Astrocyte (in vitro differentiated cells and primary cell): ENCODE data around the gene GHRH. TPM values are rescaled to one million over a fixed set of nuclear protein-coding genes. Genes with fewer than 3 reads are reported as not detected.

Source experiments
- DNase-seq: peaks from one replicate; pipeline ENCODE4 v3.0.0-alpha.2; 2010; ENCODE audit warnings: low read depth
- FAIRE-seq: peaks from 2 replicates; lab custom pipeline; 2011; peaks lifted over from hg19 to GRCh38; lab: Jason Lieb, UNC
- H2AFZ ChIP-seq: 2 replicates; pipeline ENCODE4 v1.6.0; 2012; ENCODE audit warnings: low read depth, low read length, inconsistent platforms
- H3K27ac ChIP-seq: 2 replicates; pipeline ENCODE4 v1.5.1; 2011; ENCODE audit warnings: low read depth, low read length, inconsistent platforms
- H3K27me3 ChIP-seq: 2 replicates; pipeline ENCODE4 v1.6.0; 2011; ENCODE audit warnings: low read length, inconsistent platforms; ENCODE audit not compliant: insufficient read depth
- H3K36me3 ChIP-seq: 2 replicates; pipeline ENCODE4 v1.5.1; 2011; ENCODE audit warnings: low read length, inconsistent platforms; ENCODE audit not compliant: insufficient read depth
- H3K4me1 ChIP-seq: 2 replicates; pipeline ENCODE4 v1.5.1; 2011; ENCODE audit warnings: low read length, inconsistent platforms; ENCODE audit not compliant: insufficient read depth
- H3K4me2 ChIP-seq: 2 replicates; pipeline ENCODE4 v1.6.0; 2012; ENCODE audit warnings: low read length, inconsistent platforms
- H3K4me3 ChIP-seq: 2 replicates; pipeline ENCODE4 v1.5.1; 2011; ENCODE audit warnings: low read depth, mild to moderate bottlenecking, low read length, inconsistent platforms; ENCODE audit not compliant: insufficient read depth
- H3K79me2 ChIP-seq: 2 replicates; pipeline ENCODE4 v1.6.0; 2012; ENCODE audit warnings: mild to moderate bottlenecking, low read length, inconsistent platforms; ENCODE audit not compliant: insufficient read depth
- H3K9ac ChIP-seq: 2 replicates; pipeline ENCODE4 v1.6.0; 2012; ENCODE audit warnings: mild to moderate bottlenecking, low read length, inconsistent platforms
- H3K9me3 ChIP-seq: 2 replicates; pipeline ENCODE4 v1.5.1; 2012; ENCODE audit warnings: low read depth, mild to moderate bottlenecking, low read length, inconsistent platforms; ENCODE audit not compliant: insufficient read depth
- H4K20me1 ChIP-seq: 2 replicates; pipeline ENCODE4 v1.6.0; 2012; ENCODE audit warnings: low read length, inconsistent platforms; ENCODE audit not compliant: insufficient read depth
- H3K27ac Mint-ChIP-seq: one replicate; pipeline ENCODE4 v1.8.0; 2021; ENCODE audit warnings: mild to moderate bottlenecking, mixed read lengths; ENCODE audit not compliant: unreplicated experiment
- H3K27me3 Mint-ChIP-seq: one replicate; pipeline ENCODE4 v1.8.0; 2021; ENCODE audit warnings: low read depth, mixed read lengths; ENCODE audit not compliant: unreplicated experiment
- H3K36me3 Mint-ChIP-seq: one replicate; pipeline ENCODE4 v1.8.0; 2021; ENCODE audit warnings: low read depth, mixed read lengths; ENCODE audit not compliant: unreplicated experiment
- H3K4me1 Mint-ChIP-seq: one replicate; pipeline ENCODE4 v1.8.0; 2021; ENCODE audit warnings: low read depth, mixed read lengths; ENCODE audit not compliant: unreplicated experiment
- H3K4me3 Mint-ChIP-seq: one replicate; pipeline ENCODE4 v1.8.0; 2021; ENCODE audit warnings: mild to moderate bottlenecking, moderate library complexity, mixed read lengths; ENCODE audit not compliant: unreplicated experiment
- H3K9me3 Mint-ChIP-seq: one replicate; pipeline ENCODE4 v1.8.0; 2021; ENCODE audit warnings: mild to moderate bottlenecking, mixed read lengths; ENCODE audit not compliant: unreplicated experiment
- CTCF ChIP-seq: IDR thresholded peaks from 2 replicates; pipeline ENCODE4 v1.5.1; 2011; ENCODE audit warnings: low read depth, mild to moderate bottlenecking, inconsistent platforms, low read length, moderate library complexity; ENCODE audit not compliant: insufficient read depth
- EZH2 ChIP-seq: IDR thresholded peaks from 2 replicates; pipeline ENCODE4 v1.6.1; 2012; ENCODE audit warnings: mild to moderate bottlenecking, low read length, inconsistent platforms; ENCODE audit not compliant: insufficient read depth
- total RNA-seq: library from RNA; stranded (reverse); gene quantifications from 2 replicates; pipeline ENCODE4 v1.2.1, GENCODE V29; 2021

GHRH gene
- total RNA-seq, 1 donor from 2014 or later, result not detected

GRCh38 chr20:37202267-37202943 is 59.2 kb downstream of the GHRH start:
- Mint-ChIP-seq H3K36me3 (peaks cover 25% of the 10 kb centered on the region), H3K27ac (peak overlapping the region; percentile 91), H3K4me1 (peaks cover 27% of the 10 kb centered on the region), H3K27me3 (no peaks in the 10 kb centered on the region), H3K9me3 (no peaks in the 10 kb centered on the region), H3K4me3 (no peak overlapping the region)
- H3K9me3 ChIP-seq, result no peaks in the 10 kb centered on the region
- H3K4me3 ChIP-seq, result peak overlapping the region; percentile 20
- peak; percentile 97 for DNase-seq
- H3K36me3 ChIP-seq, result peaks cover 53% of the 10 kb centered on the region
- H3K9ac ChIP-seq, result peak overlapping the region; percentile 75
- FAIRE-seq, result peak; percentile 92
- H4K20me1 ChIP-seq, result peaks cover 69% of the 10 kb centered on the region
- TF ChIP-seq CTCF (peak; percentile 98), EZH2 (no peak)
- peak overlapping the region; percentile 91 for H3K27ac ChIP-seq
- no peak overlapping the region for H2AFZ ChIP-seq
- H3K4me2 ChIP-seq, result peak overlapping the region; percentile 79
- peaks cover 46% of the 10 kb centered on the region for H3K79me2 ChIP-seq
- no peaks in the 10 kb centered on the region for H3K27me3 ChIP-seq
- peaks cover 15% of the 10 kb centered on the region for H3K4me1 ChIP-seq

GRCh38 chr20:37201827-37202162 is 59.8 kb downstream of the GHRH start:
- Histone ChIP-seq H3K4me3 (peak overlapping the region; percentile 20), H3K4me1 (peaks cover 15% of the 10 kb centered on the region), H3K9me3 (no peaks in the 10 kb centered on the region), H3K9ac (peak overlapping the region; percentile 75), H3K79me2 (peaks cover 53% of the 10 kb centered on the region), H4K20me1 (peaks cover 75% of the 10 kb centered on the region), H2AFZ (no peak overlapping the region), H3K4me2 (peak overlapping the region; percentile 79), H3K27ac (peak overlapping the region; percentile 91), H3K27me3 (no peaks in the 10 kb centered on the region), H3K36me3 (peaks cover 47% of the 10 kb centered on the region)
- H3K9me3 Mint-ChIP-seq, result no peaks in the 10 kb centered on the region
- no peak for TF ChIP-seq EZH2
- H3K27ac Mint-ChIP-seq, result peak overlapping the region; percentile 86
- no peaks in the 10 kb centered on the region for H3K27me3 Mint-ChIP-seq
- peak overlapping the region; percentile 55 for H3K4me3 Mint-ChIP-seq
- DNase-seq (no peak), FAIRE-seq (no peak)
- H3K4me1 Mint-ChIP-seq, result peaks cover 27% of the 10 kb centered on the region
- peaks cover 23% of the 10 kb centered on the region for H3K36me3 Mint-ChIP-seq

Other genes starting within 250 kb of the GHRH start
- 2.4 and 3.4 TPM in 2 replicates for gene RBL1, start 165.8 kb downstream of the GHRH start, total RNA-seq
- 259 and 290 TPM in 2 replicates for gene RPN2, start 82.5 kb downstream of the GHRH start, total RNA-seq
- 1.2 and 1.3 TPM in 2 replicates for gene MROH8, start 82.3 kb downstream of the GHRH start, total RNA-seq
- 39.4 and 41.2 TPM in 2 replicates for gene MANBAL, start 27.8 kb upstream of the GHRH start, total RNA-seq
- 33.4 and 33.7 TPM in 2 replicates for gene SRC, start 84.3 kb upstream of the GHRH start, total RNA-seq